Measurements from ENCODE around the gene AKR1C2.

AKR1C2 gene

DNA sequence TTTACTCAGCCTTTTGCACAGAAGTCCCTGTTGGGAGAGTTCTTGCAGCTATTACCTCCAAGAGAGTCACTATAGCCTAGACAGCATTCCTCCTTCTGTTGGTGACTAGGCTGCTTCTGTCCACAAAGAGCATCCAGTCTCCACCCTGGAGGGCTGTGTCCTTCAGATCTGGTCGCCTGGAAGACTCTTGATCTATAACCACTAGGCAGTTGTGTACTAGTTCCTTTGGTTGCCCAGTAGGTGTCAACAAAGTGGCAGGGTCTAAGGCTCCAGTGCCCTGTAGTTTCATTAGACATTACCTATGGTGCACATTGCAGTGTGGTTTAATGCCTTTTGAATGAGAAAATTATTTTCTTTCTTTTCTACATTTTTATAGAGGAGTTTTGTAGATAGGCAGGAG lies 11.3 kb upstream of the AKR1C2 start:
- no peak for TF ChIP-seq TAF1 (IDR thresholded peaks at IDR 0.05; ENCODE audit: borderline replicate concordance, insufficient read depth, low read length)
- TF ChIP-seq POLR2AphosphoS5 (IDR thresholded peaks at IDR 0.05; ENCODE audit: low read depth, low read length) = no peak

DNA sequence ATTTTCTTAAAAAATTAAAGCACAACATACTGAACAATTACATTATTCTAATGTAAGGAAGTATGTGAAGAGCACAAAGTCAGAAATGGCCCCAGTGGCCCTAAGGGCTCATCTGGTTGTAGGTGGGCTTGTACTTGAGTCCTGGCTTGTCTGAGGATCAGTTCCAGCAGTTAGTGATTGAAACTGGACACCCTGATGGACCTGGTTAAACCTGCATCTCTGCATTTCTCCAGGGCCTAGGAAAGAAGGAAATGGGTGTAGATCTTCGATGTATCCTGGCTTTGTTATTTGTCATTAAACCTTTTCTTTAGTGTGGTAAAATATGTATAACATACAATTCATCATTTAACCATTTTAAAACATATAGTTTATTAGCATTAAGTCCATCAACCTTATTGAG lies 9.7 kb upstream of the AKR1C2 start:
- TF ChIP-seq TAF1 (IDR thresholded peaks at IDR 0.05; ENCODE audit: borderline replicate concordance, insufficient read depth, low read length) = no peak
- no peak for TF ChIP-seq FOXP2 (optimal IDR thresholded peaks at IDR 0.05; ENCODE audit: borderline replicate concordance, extremely low read depth, extremely low read length, insufficient read depth)
- TF ChIP-seq, protein P1, sequence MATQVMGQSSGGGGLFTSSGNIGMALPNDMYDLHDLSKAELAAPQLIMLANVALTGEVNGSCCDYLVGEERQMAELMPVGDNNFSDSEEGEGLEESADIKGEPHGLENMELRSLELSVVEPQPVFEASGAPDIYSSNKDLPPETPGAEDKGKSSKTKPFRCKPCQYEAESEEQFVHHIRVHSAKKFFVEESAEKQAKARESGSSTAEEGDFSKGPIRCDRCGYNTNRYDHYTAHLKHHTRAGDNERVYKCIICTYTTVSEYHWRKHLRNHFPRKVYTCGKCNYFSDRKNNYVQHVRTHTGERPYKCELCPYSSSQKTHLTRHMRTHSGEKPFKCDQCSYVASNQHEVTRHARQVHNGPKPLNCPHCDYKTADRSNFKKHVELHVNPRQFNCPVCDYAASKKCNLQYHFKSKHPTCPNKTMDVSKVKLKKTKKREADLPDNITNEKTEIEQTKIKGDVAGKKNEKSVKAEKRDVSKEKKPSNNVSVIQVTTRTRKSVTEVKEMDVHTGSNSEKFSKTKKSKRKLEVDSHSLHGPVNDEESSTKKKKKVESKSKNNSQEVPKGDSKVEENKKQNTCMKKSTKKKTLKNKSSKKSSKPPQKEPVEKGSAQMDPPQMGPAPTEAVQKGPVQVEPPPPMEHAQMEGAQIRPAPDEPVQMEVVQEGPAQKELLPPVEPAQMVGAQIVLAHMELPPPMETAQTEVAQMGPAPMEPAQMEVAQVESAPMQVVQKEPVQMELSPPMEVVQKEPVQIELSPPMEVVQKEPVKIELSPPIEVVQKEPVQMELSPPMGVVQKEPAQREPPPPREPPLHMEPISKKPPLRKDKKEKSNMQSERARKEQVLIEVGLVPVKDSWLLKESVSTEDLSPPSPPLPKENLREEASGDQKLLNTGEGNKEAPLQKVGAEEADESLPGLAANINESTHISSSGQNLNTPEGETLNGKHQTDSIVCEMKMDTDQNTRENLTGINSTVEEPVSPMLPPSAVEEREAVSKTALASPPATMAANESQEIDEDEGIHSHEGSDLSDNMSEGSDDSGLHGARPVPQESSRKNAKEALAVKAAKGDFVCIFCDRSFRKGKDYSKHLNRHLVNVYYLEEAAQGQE (IDR thresholded peaks at IDR 0.05; ENCODE audit: insufficient read depth in 1 of 2, low read depth in 2 of 2, low read length in 2 of 2) = no peak
- no peak for TF ChIP-seq SIN3A (IDR thresholded peaks at IDR 0.05; ENCODE audit: borderline replicate concordance, insufficient read depth, low read length)
- no peak for TF ChIP-seq POLR2AphosphoS5 (IDR thresholded peaks at IDR 0.05; ENCODE audit: low read depth, low read length)

DNA sequence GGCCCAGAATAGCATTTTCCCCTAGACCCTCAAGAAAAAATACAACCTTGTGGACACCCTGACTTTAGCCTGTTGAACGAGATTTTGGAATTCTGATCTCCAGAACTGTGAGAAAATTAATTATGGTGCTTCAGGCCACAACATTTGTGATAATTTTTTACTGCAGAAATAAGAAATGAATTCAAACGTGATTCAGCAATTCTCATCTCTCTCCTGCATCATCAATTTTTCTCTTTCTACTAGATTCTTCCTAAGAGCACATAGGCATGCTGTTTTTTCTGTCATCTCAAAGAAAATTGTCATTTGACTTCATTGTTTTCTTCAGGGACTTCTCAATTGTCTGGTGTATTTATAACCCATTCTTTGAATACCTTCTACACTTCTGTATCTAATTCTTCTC lies 8.9 kb upstream of the AKR1C2 start:
- TF ChIP-seq FOXP2 (optimal IDR thresholded peaks at IDR 0.05; ENCODE audit: borderline replicate concordance, extremely low read depth, extremely low read length, insufficient read depth) (no peak), TAF1 (IDR thresholded peaks at IDR 0.05; ENCODE audit: borderline replicate concordance, insufficient read depth, low read length) (no peak), POLR2AphosphoS5 (IDR thresholded peaks at IDR 0.05; ENCODE audit: low read depth, low read length) (no peak), SIN3A (IDR thresholded peaks at IDR 0.05; ENCODE audit: borderline replicate concordance, insufficient read depth, low read length) (no peak)

DNA sequence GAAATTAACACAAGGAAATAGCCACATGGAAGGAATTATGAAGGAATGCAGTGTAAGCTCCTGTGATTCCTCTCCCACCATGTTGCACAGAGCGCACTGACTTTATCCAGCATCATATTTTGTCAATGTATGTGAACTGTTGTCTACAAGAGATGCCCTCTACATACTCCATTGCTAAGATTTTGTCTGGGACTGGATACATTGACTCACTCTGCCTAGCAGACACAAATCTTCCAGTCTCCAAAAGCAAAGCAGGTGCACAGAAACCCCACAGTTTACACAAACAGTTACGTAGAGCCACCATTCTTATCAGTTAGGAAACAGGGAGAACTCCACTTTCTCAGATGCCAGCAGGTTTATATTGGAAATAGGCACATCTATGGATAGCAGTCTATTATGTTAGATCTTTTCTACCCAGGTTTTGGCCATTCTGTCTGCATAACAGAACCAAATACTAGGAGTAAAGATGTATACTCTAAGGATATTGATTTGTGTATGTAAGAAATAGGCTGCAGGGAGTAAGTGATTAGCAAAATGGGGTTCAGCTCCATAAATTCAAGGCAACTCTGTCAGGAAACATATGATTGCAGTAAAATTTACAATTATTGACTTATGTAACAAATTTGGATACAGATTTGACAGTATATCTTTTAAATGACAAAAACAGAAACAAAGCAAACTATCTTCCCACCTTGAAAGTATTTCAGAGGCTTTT lies 1.5 kb downstream of the AKR1C2 start:
- TF ChIP-seq TAF1 (IDR thresholded peaks at IDR 0.05; ENCODE audit: borderline replicate concordance, insufficient read depth, low read length) (no peak), POLR2AphosphoS5 (IDR thresholded peaks at IDR 0.05; ENCODE audit: low read depth, low read length) (no peak), SIN3A (IDR thresholded peaks at IDR 0.05; ENCODE audit: borderline replicate concordance, insufficient read depth, low read length) (no peak), FOXP2 (optimal IDR thresholded peaks at IDR 0.05; ENCODE audit: borderline replicate concordance, extremely low read depth, extremely low read length, insufficient read depth) (no peak)
- TF ChIP-seq, protein P1 (IDR thresholded peaks at IDR 0.05; ENCODE audit: insufficient read depth in 1 of 2, low read depth in 2 of 2, low read length in 2 of 2) = no peak

DNA sequence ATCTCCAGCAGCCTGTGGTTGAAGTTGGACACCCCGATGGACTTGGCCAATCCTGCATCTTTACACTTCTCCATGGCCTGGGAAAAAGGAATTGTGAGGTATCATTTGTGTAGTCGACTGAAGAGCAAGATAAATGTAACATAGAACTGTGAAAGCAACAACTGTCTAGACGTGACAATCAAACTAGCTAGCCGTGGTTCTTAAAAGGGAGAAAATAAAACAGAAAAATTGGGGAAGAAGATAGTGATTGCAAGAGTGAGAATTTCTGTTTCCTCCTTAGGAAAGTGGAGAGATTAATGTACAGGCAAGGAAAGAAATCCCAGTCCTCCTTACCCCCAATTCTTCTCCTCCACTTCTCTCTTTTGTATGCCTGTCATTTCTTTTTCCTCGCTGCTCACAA lies 5.0 kb downstream of the AKR1C2 start:
- TF ChIP-seq SIN3A (IDR thresholded peaks at IDR 0.05; ENCODE audit: borderline replicate concordance, insufficient read depth, low read length) (no peak), POLR2AphosphoS5 (IDR thresholded peaks at IDR 0.05; ENCODE audit: low read depth, low read length) (no peak), TAF1 (IDR thresholded peaks at IDR 0.05; ENCODE audit: borderline replicate concordance, insufficient read depth, low read length) (no peak), FOXP2 (optimal IDR thresholded peaks at IDR 0.05; ENCODE audit: borderline replicate concordance, extremely low read depth, extremely low read length, insufficient read depth) (no peak)
- TF ChIP-seq, protein P1 (IDR thresholded peaks at IDR 0.05; ENCODE audit: insufficient read depth in 1 of 2, low read depth in 2 of 2, low read length in 2 of 2) = no peak

DNA sequence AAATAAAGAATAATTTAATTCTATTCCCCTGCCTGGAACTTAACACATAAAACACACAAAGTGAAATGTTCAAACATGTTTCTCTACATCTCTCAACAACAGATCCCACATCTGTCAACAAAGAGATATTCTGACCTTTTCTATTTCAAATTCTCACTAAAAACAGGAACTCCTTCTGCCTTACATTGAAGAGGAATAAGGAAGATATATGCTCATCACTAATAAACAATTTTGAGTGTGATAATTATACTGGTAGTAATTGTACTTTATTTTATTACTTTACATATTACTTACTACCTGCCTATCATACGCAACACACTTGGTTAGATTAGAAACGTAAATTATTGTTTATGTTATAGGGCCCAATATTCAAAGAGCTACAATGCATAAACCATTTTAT lies 13.4 kb downstream of the AKR1C2 start:
- TF ChIP-seq TAF1 (IDR thresholded peaks at IDR 0.05; ENCODE audit: borderline replicate concordance, insufficient read depth, low read length) (no peak), FOXP2 (optimal IDR thresholded peaks at IDR 0.05; ENCODE audit: borderline replicate concordance, extremely low read depth, extremely low read length, insufficient read depth) (no peak), POLR2AphosphoS5 (IDR thresholded peaks at IDR 0.05; ENCODE audit: low read depth, low read length) (no peak)
- TF ChIP-seq, protein P1 (IDR thresholded peaks at IDR 0.05; ENCODE audit: insufficient read depth in 1 of 2, low read depth in 2 of 2, low read length in 2 of 2) = no peak
